ENCODE measurements around the gene PLXNB1. TPM values are rescaled to one million over a fixed set of nuclear protein-coding genes. Genes with fewer than 3 reads are reported as not detected.

The PLXNB1 gene
- total and polyA plus RNA-seq, 2 experiments from 2014 or later, result 49.0 to 144 TPM

DNA sequence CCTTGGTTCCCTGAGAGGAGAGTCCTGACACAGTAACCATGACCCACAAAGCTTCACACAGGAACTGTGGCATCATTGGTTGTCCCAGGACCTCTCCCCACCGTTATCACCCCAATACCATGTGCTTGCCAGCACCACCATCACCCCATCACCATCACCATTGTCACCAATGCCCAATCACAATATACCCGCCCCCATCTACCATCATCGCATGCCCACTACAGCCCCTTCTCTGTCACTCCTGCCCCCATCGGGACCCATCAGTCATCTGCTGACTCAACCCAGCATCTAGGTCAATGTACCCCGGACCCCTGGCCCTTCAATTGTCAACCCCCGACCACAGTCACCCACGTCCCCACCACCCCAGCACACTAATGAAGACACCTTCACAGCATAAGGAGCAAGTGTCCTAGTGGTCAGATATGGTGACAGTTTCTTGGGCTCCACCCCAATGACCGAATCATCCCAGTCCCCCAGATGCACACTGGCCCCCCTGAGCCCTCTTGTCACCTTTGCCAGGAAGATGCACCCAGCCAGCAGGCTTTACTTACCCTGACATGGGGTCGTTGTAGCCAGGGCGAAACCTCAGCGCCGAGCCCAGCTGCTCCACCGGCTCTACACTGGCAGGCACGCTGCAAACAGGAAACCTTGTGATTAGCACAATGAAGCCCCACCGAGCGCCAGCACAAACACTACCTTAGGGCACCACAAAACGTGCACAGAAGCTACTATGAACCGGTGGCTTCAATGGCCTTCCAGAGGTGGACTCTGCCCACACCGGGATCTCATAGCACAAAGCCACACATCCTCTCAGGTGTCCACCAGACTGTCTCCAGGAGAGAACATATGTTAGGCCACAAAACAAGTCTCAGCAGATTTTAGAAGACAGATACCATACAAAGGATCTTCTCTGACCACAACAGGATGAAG lies 49.0 kb upstream of the PLXNB1 start:
- no peak overlapping the region; the same call in 1 of the 2 replicates for H3K27ac ChIP-seq (ENCODE audit: low read depth)
- peaks cover 13% of the 10 kb centered on the region for H3K4me1 ChIP-seq (ENCODE audit: insufficient read depth)
- no peaks in the 10 kb centered on the region for H4K20me1 ChIP-seq (replicated peaks; ENCODE audit: insufficient read depth)
- Mint-ChIP-seq H3K27me3 (ENCODE audit: insufficient read depth, low read depth, poor library complexity) (peaks cover 19% of the 10 kb centered on the region), H3K36me3 (ENCODE audit: low read depth) (peaks cover 12% of the 10 kb centered on the region), H3K4me1 (peaks cover 29% of the 10 kb centered on the region), H3K9me3 (no peaks in the 10 kb centered on the region; the same call in 2 of the 3 replicates), H3K4me3 (no peak overlapping the region; the same call in 2 of the 3 replicates), H3K27ac (peak overlapping the region; percentile 32; the same call in 1 of the 2 replicates)
- ATAC-seq, result no peak
- H3K4me2 ChIP-seq, result no peak overlapping the region
- H3F3A ChIP-seq (replicated peaks; ENCODE audit: low read depth), result 0 out of 2 replicates have a peak, but pooled peaks cover 5% of the 10 kb centered on the region
- H3K4me3 ChIP-seq, result no peak overlapping the region
- H3K9me2 ChIP-seq (ENCODE audit: insufficient read depth), result no peaks in the 10 kb centered on the region
- DNase-seq (ENCODE audit: low spot score), result no peak
- no peaks in the 10 kb centered on the region for H3K79me2 ChIP-seq (replicated peaks; ENCODE audit: insufficient read depth)
- H2AFZ ChIP-seq, result no peak overlapping the region
- no peaks in the 10 kb centered on the region for H3K27me3 ChIP-seq (ENCODE audit: insufficient read depth)
- no peaks in the 10 kb centered on the region; the same call in 1 of the 2 replicates for H3K36me3 ChIP-seq (ENCODE audit: insufficient read depth)
- no peak for TF ChIP-seq EZH2 (IDR thresholded peaks at IDR 0.05; ENCODE audit: low read depth, unreplicated experiment)
- no peak for TF ChIP-seq NANOG (IDR thresholded peaks at IDR 0.05; ENCODE audit: borderline replicate concordance)
- TF ChIP-seq, protein P1, sequence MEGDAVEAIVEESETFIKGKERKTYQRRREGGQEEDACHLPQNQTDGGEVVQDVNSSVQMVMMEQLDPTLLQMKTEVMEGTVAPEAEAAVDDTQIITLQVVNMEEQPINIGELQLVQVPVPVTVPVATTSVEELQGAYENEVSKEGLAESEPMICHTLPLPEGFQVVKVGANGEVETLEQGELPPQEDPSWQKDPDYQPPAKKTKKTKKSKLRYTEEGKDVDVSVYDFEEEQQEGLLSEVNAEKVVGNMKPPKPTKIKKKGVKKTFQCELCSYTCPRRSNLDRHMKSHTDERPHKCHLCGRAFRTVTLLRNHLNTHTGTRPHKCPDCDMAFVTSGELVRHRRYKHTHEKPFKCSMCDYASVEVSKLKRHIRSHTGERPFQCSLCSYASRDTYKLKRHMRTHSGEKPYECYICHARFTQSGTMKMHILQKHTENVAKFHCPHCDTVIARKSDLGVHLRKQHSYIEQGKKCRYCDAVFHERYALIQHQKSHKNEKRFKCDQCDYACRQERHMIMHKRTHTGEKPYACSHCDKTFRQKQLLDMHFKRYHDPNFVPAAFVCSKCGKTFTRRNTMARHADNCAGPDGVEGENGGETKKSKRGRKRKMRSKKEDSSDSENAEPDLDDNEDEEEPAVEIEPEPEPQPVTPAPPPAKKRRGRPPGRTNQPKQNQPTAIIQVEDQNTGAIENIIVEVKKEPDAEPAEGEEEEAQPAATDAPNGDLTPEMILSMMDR (conservative IDR thresholded peaks at IDR 0.05; ENCODE audit: low read depth in 2 of 2), result no peak
- TF ChIP-seq ZNF114 (CRISPR knock-in tag; IDR thresholded peaks at IDR 0.05), result no peak
- TF ChIP-seq, protein P2, sequence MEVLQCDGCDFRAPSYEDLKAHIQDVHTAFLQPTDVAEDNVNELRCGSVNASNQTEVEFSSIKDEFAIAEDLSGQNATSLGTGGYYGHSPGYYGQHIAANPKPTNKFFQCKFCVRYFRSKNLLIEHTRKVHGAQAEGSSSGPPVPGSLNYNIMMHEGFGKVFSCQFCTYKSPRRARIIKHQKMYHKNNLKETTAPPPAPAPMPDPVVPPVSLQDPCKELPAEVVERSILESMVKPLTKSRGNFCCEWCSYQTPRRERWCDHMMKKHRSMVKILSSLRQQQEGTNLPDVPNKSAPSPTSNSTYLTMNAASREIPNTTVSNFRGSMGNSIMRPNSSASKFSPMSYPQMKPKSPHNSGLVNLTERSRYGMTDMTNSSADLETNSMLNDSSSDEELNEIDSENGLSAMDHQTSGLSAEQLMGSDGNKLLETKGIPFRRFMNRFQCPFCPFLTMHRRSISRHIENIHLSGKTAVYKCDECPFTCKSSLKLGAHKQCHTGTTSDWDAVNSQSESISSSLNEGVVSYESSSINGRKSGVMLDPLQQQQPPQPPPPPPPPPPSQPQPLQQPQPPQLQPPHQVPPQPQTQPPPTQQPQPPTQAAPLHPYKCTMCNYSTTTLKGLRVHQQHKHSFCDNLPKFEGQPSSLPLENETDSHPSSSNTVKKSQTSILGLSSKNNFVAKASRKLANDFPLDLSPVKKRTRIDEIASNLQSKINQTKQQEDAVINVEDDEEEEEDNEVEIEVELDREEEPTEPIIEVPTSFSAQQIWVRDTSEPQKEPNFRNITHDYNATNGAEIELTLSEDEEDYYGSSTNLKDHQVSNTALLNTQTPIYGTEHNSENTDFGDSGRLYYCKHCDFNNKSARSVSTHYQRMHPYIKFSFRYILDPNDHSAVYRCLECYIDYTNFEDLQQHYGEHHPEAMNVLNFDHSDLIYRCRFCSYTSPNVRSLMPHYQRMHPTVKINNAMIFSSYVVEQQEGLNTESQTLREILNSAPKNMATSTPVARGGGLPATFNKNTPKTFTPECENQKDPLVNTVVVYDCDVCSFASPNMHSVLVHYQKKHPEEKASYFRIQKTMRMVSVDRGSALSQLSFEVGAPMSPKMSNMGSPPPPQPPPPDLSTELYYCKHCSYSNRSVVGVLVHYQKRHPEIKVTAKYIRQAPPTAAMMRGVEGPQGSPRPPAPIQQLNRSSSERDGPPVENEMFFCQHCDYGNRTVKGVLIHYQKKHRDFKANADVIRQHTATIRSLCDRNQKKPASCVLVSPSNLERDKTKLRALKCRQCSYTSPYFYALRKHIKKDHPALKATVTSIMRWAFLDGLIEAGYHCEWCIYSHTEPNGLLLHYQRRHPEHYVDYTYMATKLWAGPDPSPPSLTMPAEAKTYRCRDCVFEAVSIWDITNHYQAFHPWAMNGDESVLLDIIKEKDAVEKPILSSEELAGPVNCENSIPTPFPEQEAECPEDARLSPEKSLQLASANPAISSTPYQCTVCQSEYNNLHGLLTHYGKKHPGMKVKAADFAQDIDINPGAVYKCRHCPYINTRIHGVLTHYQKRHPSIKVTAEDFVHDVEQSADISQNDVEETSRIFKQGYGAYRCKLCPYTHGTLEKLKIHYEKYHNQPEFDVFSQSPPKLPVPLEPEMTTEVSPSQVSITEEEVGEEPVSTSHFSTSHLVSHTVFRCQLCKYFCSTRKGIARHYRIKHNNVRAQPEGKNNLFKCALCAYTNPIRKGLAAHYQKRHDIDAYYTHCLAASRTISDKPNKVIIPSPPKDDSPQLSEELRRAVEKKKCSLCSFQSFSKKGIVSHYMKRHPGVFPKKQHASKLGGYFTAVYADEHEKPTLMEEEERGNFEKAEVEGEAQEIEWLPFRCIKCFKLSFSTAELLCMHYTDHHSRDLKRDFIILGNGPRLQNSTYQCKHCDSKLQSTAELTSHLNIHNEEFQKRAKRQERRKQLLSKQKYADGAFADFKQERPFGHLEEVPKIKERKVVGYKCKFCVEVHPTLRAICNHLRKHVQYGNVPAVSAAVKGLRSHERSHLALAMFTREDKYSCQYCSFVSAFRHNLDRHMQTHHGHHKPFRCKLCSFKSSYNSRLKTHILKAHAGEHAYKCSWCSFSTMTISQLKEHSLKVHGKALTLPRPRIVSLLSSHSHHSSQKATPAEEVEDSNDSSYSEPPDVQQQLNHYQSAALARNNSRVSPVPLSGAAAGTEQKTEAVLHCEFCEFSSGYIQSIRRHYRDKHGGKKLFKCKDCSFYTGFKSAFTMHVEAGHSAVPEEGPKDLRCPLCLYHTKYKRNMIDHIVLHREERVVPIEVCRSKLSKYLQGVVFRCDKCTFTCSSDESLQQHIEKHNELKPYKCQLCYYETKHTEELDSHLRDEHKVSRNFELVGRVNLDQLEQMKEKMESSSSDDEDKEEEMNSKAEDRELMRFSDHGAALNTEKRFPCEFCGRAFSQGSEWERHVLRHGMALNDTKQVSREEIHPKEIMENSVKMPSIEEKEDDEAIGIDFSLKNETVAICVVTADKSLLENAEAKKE (CRISPR knock-in tag; IDR thresholded peaks at IDR 0.05), result no peak

Measured in GM23338 (cell line).